Measurements from ENCODE around the gene TMEM128. TPM values are rescaled to one million over a fixed set of nuclear protein-coding genes. Genes with fewer than 3 reads are reported as not detected.

TMEM128 gene
- polyA plus RNA-seq (2011; rRNA removed): 32.3 and 44.0 TPM in 2 replicates
- 7.9 and 13.9 TPM in 2 replicates for polyA minus RNA-seq (2011; rRNA and poly(A)+ RNA removed)

- Histone ChIP-seq H3K27ac (ENCODE audit: low read depth, low read length) (peak within 1 kb of the TSS; percentile 96), H3K4me3 (ENCODE audit: low read depth, low read length) (peak within 1 kb of the TSS; percentile 90), H3K27me3 (ENCODE audit: control insufficient read depth, insufficient read depth, low read length) (peaks cover 3% of the 10 kb centered on the region), H3K9me3 (ENCODE audit: control insufficient read depth, insufficient read depth, low read length) (no peaks in the 10 kb centered on the region; the same call in 1 of the 2 replicates)
- peak; percentile 83 for DNase-seq (ENCODE audit: low read depth, low spot score)
- ChIA-PET CTCF (interaction anchor here (0.7 to 1.7 kb wide), 4 partner anchors 8 to 272 kb away, joined by 3 to 14 read pairs (median 4); no protein-coding TSS in a partner anchor), POLR2A (interaction anchor here (0.6 to 1.7 kb wide), 5 partner anchors 104 to 294 kb away, joined by 3 to 6 read pairs (median 3); no protein-coding TSS in a partner anchor)
- TF ChIP-seq CTCF (IDR thresholded peaks at IDR 0.05; ENCODE audit: low read depth, low read length): peak; percentile 34
These were observed at the start of gene TMEM128 for GRCh38 chr4:4248029-4248884. Gene TMEM128, minus strand, starts transcription at chr4:4248223. Its CDS starts 21 bp downstream, at chr4:4248202.

- Histone ChIP-seq H3K4me3 (ENCODE audit: low read depth, low read length) (no peak overlapping the region), H3K9me3 (ENCODE audit: control insufficient read depth, insufficient read depth, low read length) (no peaks in the 10 kb centered on the region), H3K27ac (ENCODE audit: low read depth, low read length) (no peak overlapping the region), H3K27me3 (ENCODE audit: control insufficient read depth, insufficient read depth, low read length) (no peaks in the 10 kb centered on the region)
- POLR2A ChIA-PET: no interaction called here
- CTCF ChIA-PET: no interaction called here
- DNase-seq (ENCODE audit: low read depth, low spot score): no peak
- TF ChIP-seq CTCF (IDR thresholded peaks at IDR 0.05; ENCODE audit: low read depth, low read length): no peak
These were observed 48.3 kb upstream of the TMEM128 start for GRCh38 chr4:4296283-4296846.

- ChIA-PET POLR2A (no interaction called here), CTCF (interaction anchor here (0.7 kb wide), 1 partner anchor 137 kb away, joined by 3 read pairs; no protein-coding TSS in a partner anchor)
- no peak overlapping the region for H3K27ac ChIP-seq (ENCODE audit: low read depth, low read length)
- no peak overlapping the region for H3K4me3 ChIP-seq (ENCODE audit: low read depth, low read length)
- no peak for TF ChIP-seq CTCF (IDR thresholded peaks at IDR 0.05; ENCODE audit: low read depth, low read length)
- DNase-seq (ENCODE audit: low read depth, low spot score): no peak
- no peaks in the 10 kb centered on the region for H3K27me3 ChIP-seq (ENCODE audit: control insufficient read depth, insufficient read depth, low read length)
- H3K9me3 ChIP-seq (ENCODE audit: control insufficient read depth, insufficient read depth, low read length): peaks cover 5% of the 10 kb centered on the region; the same call in 1 of the 2 replicates
These were observed 45.3 kb upstream of the TMEM128 start for GRCh38 chr4:4293279-4293678.

GRCh38 chr4:4289941-4290850 lies 42.2 kb upstream of the TMEM128 start, which contains the start of the genes LYAR and ZBTB49:
Gene LYAR, minus strand, starts transcription at chr4:4290154. Its CDS starts 6,412 bp downstream, at chr4:4283742.
Gene ZBTB49, plus strand, starts transcription at chr4:4290251. Its CDS starts 9,695 bp downstream, at chr4:4299946.
- ChIA-PET CTCF (no interaction called here), POLR2A (interaction anchor here (1.3 to 1.5 kb wide), 2 partner anchors 9 to 150 kb away, joined by 3 read pairs; no protein-coding TSS in a partner anchor)
- Histone ChIP-seq H3K27me3 (ENCODE audit: control insufficient read depth, insufficient read depth, low read length) (no peaks in the 10 kb centered on the region), H3K27ac (ENCODE audit: low read depth, low read length) (peak within 1 kb of the TSS; percentile 65), H3K9me3 (ENCODE audit: control insufficient read depth, insufficient read depth, low read length) (peaks cover 5% of the 10 kb centered on the region; the same call in 1 of the 2 replicates), H3K4me3 (ENCODE audit: low read depth, low read length) (peak within 1 kb of the TSS; percentile 96)
- DNase-seq (ENCODE audit: low read depth, low spot score): peak; percentile 66
- TF ChIP-seq CTCF (IDR thresholded peaks at IDR 0.05; ENCODE audit: low read depth, low read length): no peak
